ENCODE measurements around the gene GGTA1. TPM values are rescaled to one million over a fixed set of nuclear protein-coding genes. Genes with fewer than 3 reads are reported as not detected.

GGTA1 gene
- total RNA-seq, 1 experiment from 2014 or later, result not detected

- no peak overlapping the region for H3K27ac Mint-ChIP-seq (ENCODE audit: unreplicated experiment)
- DNase-seq, result no peak
- H3K27me3 Mint-ChIP-seq (ENCODE audit: insufficient read depth, unreplicated experiment), result peaks cover 16% of the 10 kb centered on the region
- H3K4me3 Mint-ChIP-seq (ENCODE audit: unreplicated experiment), result no peak overlapping the region
- H3K4me1 Mint-ChIP-seq (ENCODE audit: low read depth, unreplicated experiment), result peaks cover 7% of the 10 kb centered on the region
- Histone ChIP-seq H3K4me3 (ENCODE audit: low read depth, low read length) (no peak overlapping the region), H3K4me1 (peaks cover 7% of the 10 kb centered on the region; the same call in 1 of the 2 replicates), H3K27me3 (replicated peaks; ENCODE audit: control insufficient read depth, insufficient read depth, low read length) (no peaks in the 10 kb centered on the region; the same call in 1 of the 2 replicates), H3K36me3 (ENCODE audit: control insufficient read depth, insufficient read depth, low read length) (no peaks in the 10 kb centered on the region), H3K9me3 (peaks cover 14% of the 10 kb centered on the region)
- BruUV-seq (replicated peaks), result no TSS peak
- TF ChIP-seq, protein P1, sequence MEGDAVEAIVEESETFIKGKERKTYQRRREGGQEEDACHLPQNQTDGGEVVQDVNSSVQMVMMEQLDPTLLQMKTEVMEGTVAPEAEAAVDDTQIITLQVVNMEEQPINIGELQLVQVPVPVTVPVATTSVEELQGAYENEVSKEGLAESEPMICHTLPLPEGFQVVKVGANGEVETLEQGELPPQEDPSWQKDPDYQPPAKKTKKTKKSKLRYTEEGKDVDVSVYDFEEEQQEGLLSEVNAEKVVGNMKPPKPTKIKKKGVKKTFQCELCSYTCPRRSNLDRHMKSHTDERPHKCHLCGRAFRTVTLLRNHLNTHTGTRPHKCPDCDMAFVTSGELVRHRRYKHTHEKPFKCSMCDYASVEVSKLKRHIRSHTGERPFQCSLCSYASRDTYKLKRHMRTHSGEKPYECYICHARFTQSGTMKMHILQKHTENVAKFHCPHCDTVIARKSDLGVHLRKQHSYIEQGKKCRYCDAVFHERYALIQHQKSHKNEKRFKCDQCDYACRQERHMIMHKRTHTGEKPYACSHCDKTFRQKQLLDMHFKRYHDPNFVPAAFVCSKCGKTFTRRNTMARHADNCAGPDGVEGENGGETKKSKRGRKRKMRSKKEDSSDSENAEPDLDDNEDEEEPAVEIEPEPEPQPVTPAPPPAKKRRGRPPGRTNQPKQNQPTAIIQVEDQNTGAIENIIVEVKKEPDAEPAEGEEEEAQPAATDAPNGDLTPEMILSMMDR (IDR thresholded peaks at IDR 0.05; ENCODE audit: insufficient read depth in 1 of 2, low read depth in 1 of 2, low read length in 1 of 2, severe bottlenecking in 1 of 2, unreplicated experiment in 1 of 2), result no peak
- intact Hi-C loops (cut with micrococcal nuclease; ENCODE audit: unreplicated experiment), result no loop called here
- H3K9me3 Mint-ChIP-seq (ENCODE audit: unreplicated experiment), result peaks cover 13% of the 10 kb centered on the region
- peaks cover 2% of the 10 kb centered on the region for H3K36me3 Mint-ChIP-seq (ENCODE audit: insufficient read depth, unreplicated experiment)
- ChIA-PET CTCF (no interaction called here), POLR2A (no interaction called here)
Observed at GRCh38 chr9:121494192-121494591, 5.5 kb downstream of the GGTA1 start.

GRCh38 chr9:121491111-121491510, 8.5 kb downstream of the GGTA1 start:
- Histone ChIP-seq H3K4me1 (no peaks in the 10 kb centered on the region), H3K4me3 (ENCODE audit: low read depth, low read length) (no peak overlapping the region), H3K36me3 (ENCODE audit: control insufficient read depth, insufficient read depth, low read length) (no peaks in the 10 kb centered on the region), H3K27me3 (replicated peaks; ENCODE audit: control insufficient read depth, insufficient read depth, low read length) (no peaks in the 10 kb centered on the region), H3K9me3 (peaks cover 8% of the 10 kb centered on the region)
- H3K4me3 Mint-ChIP-seq (ENCODE audit: unreplicated experiment), result no peak overlapping the region
- no peak overlapping the region for H3K27ac Mint-ChIP-seq (ENCODE audit: unreplicated experiment)
- intact Hi-C loops (cut with micrococcal nuclease; ENCODE audit: unreplicated experiment), result no loop called here
- H3K27me3 Mint-ChIP-seq (ENCODE audit: insufficient read depth, unreplicated experiment), result peaks cover 6% of the 10 kb centered on the region
- H3K4me1 Mint-ChIP-seq (ENCODE audit: low read depth, unreplicated experiment), result no peaks in the 10 kb centered on the region
- H3K36me3 Mint-ChIP-seq (ENCODE audit: insufficient read depth, unreplicated experiment), result no peaks in the 10 kb centered on the region
- BruUV-seq (replicated peaks), result no TSS peak
- TF ChIP-seq, protein P1 (IDR thresholded peaks at IDR 0.05; ENCODE audit: insufficient read depth in 1 of 2, low read depth in 1 of 2, low read length in 1 of 2, severe bottlenecking in 1 of 2, unreplicated experiment in 1 of 2), result no peak
- DNase-seq, result no peak
- POLR2A ChIA-PET, result no interaction called here
- CTCF ChIA-PET, result no interaction called here
- peaks cover 10% of the 10 kb centered on the region for H3K9me3 Mint-ChIP-seq (ENCODE audit: unreplicated experiment)

- peaks cover 3% of the 10 kb centered on the region for H3K27me3 Mint-ChIP-seq (ENCODE audit: insufficient read depth, unreplicated experiment)
- no peaks in the 10 kb centered on the region for H3K36me3 Mint-ChIP-seq (ENCODE audit: insufficient read depth, unreplicated experiment)
Observed at GRCh38 chr9:121489344-121489743, 10.3 kb downstream of the GGTA1 start.

More at GRCh38 chr9:121489344-121489743, 10.3 kb downstream of the GGTA1 start:
- Mint-ChIP-seq H3K4me1 (ENCODE audit: low read depth, unreplicated experiment) (no peaks in the 10 kb centered on the region), H3K9me3 (ENCODE audit: unreplicated experiment) (no peaks in the 10 kb centered on the region), H3K27ac (ENCODE audit: unreplicated experiment) (no peak overlapping the region), H3K4me3 (ENCODE audit: unreplicated experiment) (no peak overlapping the region)
- TF ChIP-seq, protein P1 (IDR thresholded peaks at IDR 0.05; ENCODE audit: insufficient read depth in 1 of 2, low read depth in 1 of 2, low read length in 1 of 2, severe bottlenecking in 1 of 2, unreplicated experiment in 1 of 2), result no peak
- intact Hi-C loops (cut with micrococcal nuclease; ENCODE audit: unreplicated experiment), result no loop called here
- no TSS peak for BruUV-seq (replicated peaks)
- no peaks in the 10 kb centered on the region for H3K36me3 ChIP-seq (ENCODE audit: control insufficient read depth, insufficient read depth, low read length)
- H3K9me3 ChIP-seq, result no peaks in the 10 kb centered on the region
- POLR2A ChIA-PET, result no interaction called here
- H3K27me3 ChIP-seq (replicated peaks; ENCODE audit: control insufficient read depth, insufficient read depth, low read length), result no peaks in the 10 kb centered on the region
- CTCF ChIA-PET, result interaction anchor here (1.1 kb wide), 1 partner anchor 27 kb away, joined by 5 read pairs; no protein-coding TSS in a partner anchor
- H3K4me1 ChIP-seq, result no peaks in the 10 kb centered on the region
- H3K4me3 ChIP-seq (ENCODE audit: low read depth, low read length), result no peak overlapping the region
- no peak for DNase-seq
